Muscle layer of duodenum (tissue), 2 donors: ENCODE results near the gene VPS37B.
"Not testable (repeated sequence)": the region's sequence is repeated elsewhere in the genome, so short reads cannot be mapped to it uniquely, and the experiment has no call there.

ENCODE experiments used
- H3K27ac ChIP-seq: one replicate; pipeline ENCODE4 v1.7.0; 2013; ENCODE audit warnings: mild to moderate bottlenecking, low read length
- H3K27me3 ChIP-seq: one replicate; pipeline ENCODE4 v1.7.0; 2013; ENCODE audit warnings: low read depth, mild to moderate bottlenecking, control low read depth, low read length
- H3K36me3 ChIP-seq, 2 donors: one replicate each; pipeline ENCODE4 v1.7.0; 2013; ENCODE audit warnings: low read length in 2 of 2, control low read depth in 1 of 2, mild to moderate bottlenecking in 1 of 2; ENCODE audit not compliant: insufficient read depth in 2 of 2, control insufficient read depth in 1 of 2
- H3K4me1 ChIP-seq, 2 donors: one replicate each; pipeline ENCODE4 v1.7.0; 2013; ENCODE audit warnings: low read length in 2 of 2, mild to moderate bottlenecking in 2 of 2, control low read depth in 1 of 2, moderate library complexity in 1 of 2; ENCODE audit not compliant: insufficient read depth in 2 of 2, control insufficient read depth in 1 of 2
- H3K4me3 ChIP-seq, 2 donors: one replicate each; pipeline ENCODE4 v1.7.0; 2013; ENCODE audit warnings: low read length in 2 of 2, low read depth in 1 of 2, mild to moderate bottlenecking in 1 of 2
- H3K9me3 ChIP-seq, 2 donors: one replicate each; pipeline ENCODE4 v1.7.0; 2013; ENCODE audit warnings: low read length in 2 of 2, control low read depth in 1 of 2, mild to moderate bottlenecking in 1 of 2; ENCODE audit not compliant: control insufficient read depth in 1 of 2
- donor health status: healthy.

The VPS37B gene

DNA sequence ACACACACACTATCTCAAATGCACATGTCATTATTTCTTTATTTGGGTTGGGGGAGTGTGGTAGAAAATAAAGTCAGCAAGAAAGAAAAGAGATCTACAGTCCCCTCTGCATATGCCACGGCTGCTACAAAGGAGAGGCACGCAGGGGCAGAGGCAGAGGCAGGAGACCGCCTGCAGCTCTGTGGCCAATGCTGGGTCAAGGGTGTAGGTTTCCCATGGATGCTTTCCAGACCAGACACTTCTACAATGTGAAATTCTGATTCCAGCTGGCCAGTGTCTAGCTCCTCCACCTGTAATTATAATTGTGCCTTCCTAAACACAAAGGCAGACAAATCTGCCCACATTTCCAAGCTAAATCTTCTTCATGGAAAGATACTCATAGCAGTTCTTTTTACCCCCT lies 19.2 kb downstream of the VPS37B start:
- H3K4me1 ChIP-seq, result peaks cover 21 to 31% of the 10 kb centered on the region in 2 donors
- H3K27ac ChIP-seq, result no peak overlapping the region
- H3K27me3 ChIP-seq, result no peaks in the 10 kb centered on the region
- no peak overlapping the region for H3K4me3 ChIP-seq
- no peaks in the 10 kb centered on the region for H3K36me3 ChIP-seq
- H3K9me3 ChIP-seq, result no peaks in the 10 kb centered on the region

GRCh38 chr12:122876281-122876680 lies 19.6 kb downstream of the VPS37B start:
- H3K4me1 ChIP-seq, result peaks cover 26 to 35% of the 10 kb centered on the region in 2 donors
- not testable (repeated sequence) for H3K9me3 ChIP-seq, H3K27me3 ChIP-seq, H3K27ac ChIP-seq, H3K36me3 ChIP-seq, H3K4me3 ChIP-seq

GRCh38 chr12:122875590-122876220 lies 20.2 kb downstream of the VPS37B start:
- H3K4me1 ChIP-seq, result peaks cover 28 to 41% of the 10 kb centered on the region in 2 donors
- no peaks in the 10 kb centered on the region for H3K36me3 ChIP-seq
- no peaks in the 10 kb centered on the region for H3K27me3 ChIP-seq
- H3K27ac ChIP-seq, result no peak overlapping the region
- H3K4me3 ChIP-seq, result no peak overlapping the region
- H3K9me3 ChIP-seq, result no peaks in the 10 kb centered on the region

DNA sequence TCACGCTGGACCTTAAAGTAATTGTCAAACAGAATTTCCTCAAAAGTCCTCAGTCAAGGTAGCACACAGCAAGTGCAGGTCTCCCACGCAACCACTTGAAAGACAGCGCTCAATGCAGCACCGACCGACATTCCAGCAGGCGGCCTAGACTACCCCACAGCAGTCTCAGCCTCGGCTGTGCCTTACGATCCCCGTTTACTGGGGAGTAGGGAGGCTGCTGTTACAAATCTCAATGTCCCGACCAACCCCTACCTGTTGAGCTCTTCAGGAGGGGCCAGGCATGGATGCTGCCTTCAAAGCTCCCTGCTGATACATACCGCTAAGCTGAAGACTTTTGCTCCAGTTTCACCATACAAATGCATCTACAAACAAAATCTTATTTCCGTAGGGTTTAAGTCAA lies 21.8 kb downstream of the VPS37B start:
- H3K4me1 ChIP-seq, result peaks cover 29 to 50% of the 10 kb centered on the region in 2 donors

DNA sequence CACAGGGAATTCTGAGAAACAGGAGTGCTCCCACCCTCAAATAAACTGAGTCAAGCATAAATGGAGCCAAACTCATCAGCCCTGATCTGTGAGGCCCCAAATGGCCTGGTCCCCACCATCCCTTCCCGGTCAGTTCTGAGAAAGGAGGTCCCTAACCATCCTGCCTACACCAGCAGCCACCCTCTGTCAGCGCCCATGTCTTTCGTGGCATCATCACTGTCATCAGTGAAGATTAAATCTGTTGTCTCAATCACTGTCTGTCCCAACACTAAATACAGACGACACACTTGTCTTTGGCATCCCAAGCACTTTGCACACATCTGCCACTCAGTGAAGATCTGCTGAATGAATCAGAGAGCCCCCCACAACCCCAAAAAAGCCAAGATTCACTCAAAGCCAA lies 22.4 kb downstream of the VPS37B start:
- peaks cover 13 to 19% of the 10 kb centered on the region in 2 donors for H3K36me3 ChIP-seq
- no peak overlapping the region for H3K4me3 ChIP-seq
- H3K9me3 ChIP-seq, result no peaks in the 10 kb centered on the region
- H3K27me3 ChIP-seq, result no peaks in the 10 kb centered on the region
- peaks cover 28 to 50% of the 10 kb centered on the region in 2 donors for H3K4me1 ChIP-seq
- no peak overlapping the region for H3K27ac ChIP-seq

More for the DNA sequence above, 21.8 kb downstream of the VPS37B start:
- peaks cover 7 to 13% of the 10 kb centered on the region in 2 donors for H3K36me3 ChIP-seq
- H3K27me3 ChIP-seq, result no peaks in the 10 kb centered on the region
- no peaks in the 10 kb centered on the region for H3K9me3 ChIP-seq
- no peak overlapping the region for H3K27ac ChIP-seq
- no peak overlapping the region for H3K4me3 ChIP-seq

- Histone ChIP-seq H3K36me3 (peaks cover 19 to 25% of the 10 kb centered on the region in 2 donors), H3K9me3 (no peaks in the 10 kb centered on the region), H3K4me1 (peaks cover 28 to 50% of the 10 kb centered on the region in 2 donors), H3K27ac (peak overlapping the region; percentile 90), H3K27me3 (no peaks in the 10 kb centered on the region), H3K4me3 (peak overlapping the region in 1 of 2 donors; percentile 57)
Measured at GRCh38 chr12:122872815-122873361, 23.0 kb downstream of the VPS37B start.

- Histone ChIP-seq H3K27ac (peak overlapping the region; percentile 90), H3K27me3 (no peaks in the 10 kb centered on the region), H3K4me1 (peaks cover 28 to 46% of the 10 kb centered on the region in 2 donors), H3K4me3 (peak overlapping the region; percentile 52 to 57), H3K9me3 (no peaks in the 10 kb centered on the region), H3K36me3 (peaks cover 26 to 29% of the 10 kb centered on the region in 2 donors)
Measured at GRCh38 chr12:122871851-122872780, 23.8 kb downstream of the VPS37B start.

GRCh38 chr12:122870867-122871664 lies 24.9 kb downstream of the VPS37B start:
- Histone ChIP-seq H3K36me3 (peaks cover 29 to 36% of the 10 kb centered on the region in 2 donors), H3K27ac (peak overlapping the region; percentile 90), H3K4me1 (peaks cover 28 to 46% of the 10 kb centered on the region in 2 donors), H3K9me3 (no peaks in the 10 kb centered on the region), H3K4me3 (peak overlapping the region; percentile 52 to 57), H3K27me3 (no peaks in the 10 kb centered on the region)

DNA sequence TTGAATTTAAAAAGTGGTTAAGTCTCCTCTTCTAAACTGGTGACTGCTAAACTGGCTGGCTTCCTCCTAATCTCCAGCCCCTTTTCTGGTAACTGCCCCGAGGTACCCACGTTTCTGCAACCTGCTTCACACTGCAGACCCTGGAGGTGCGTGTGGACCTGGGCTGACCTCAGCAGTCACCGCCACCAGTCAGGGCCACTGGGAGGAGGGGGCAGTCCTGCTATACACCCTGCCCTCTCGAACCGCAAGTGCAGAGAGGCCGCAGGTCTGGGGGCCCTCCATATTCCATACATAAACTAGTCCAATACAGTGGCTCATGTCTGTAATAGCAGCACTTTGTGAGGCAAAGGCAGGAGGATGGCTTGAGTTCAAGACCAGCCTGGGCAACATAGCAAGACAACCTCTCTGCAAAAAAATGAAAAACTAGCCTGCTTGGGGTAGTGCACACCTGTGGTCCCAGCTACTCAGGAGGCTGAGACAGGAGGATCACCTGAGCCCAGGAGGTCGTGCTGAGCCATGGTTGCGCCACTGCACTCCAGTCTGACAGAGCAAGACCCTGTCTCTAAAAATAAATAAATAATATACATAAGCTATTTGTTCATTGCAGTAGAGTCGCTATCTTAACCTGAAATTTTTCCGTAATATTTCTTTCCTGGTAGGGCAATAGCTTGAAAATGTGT lies 25.6 kb downstream of the VPS37B start:
- Histone ChIP-seq H3K36me3 (peaks cover 29 to 36% of the 10 kb centered on the region in 2 donors), H3K9me3 (no peaks in the 10 kb centered on the region), H3K4me3 (no peak overlapping the region), H3K4me1 (peaks cover 22 to 43% of the 10 kb centered on the region in 2 donors), H3K27me3 (no peaks in the 10 kb centered on the region), H3K27ac (peak overlapping the region; percentile 90)

- Histone ChIP-seq H3K4me3 (no peak overlapping the region), H3K4me1 (peaks cover 22 to 39% of the 10 kb centered on the region in 2 donors), H3K27me3 (no peaks in the 10 kb centered on the region), H3K9me3 (no peaks in the 10 kb centered on the region), H3K27ac (no peak overlapping the region), H3K36me3 (peaks cover 29 to 38% of the 10 kb centered on the region in 2 donors)
Measured at GRCh38 chr12:122869207-122869973, 26.5 kb downstream of the VPS37B start.
